Panc1 (cell line): ENCODE results near the gene NASP. TPM values are rescaled to one million over a fixed set of nuclear protein-coding genes. Genes with fewer than 3 reads are reported as not detected.

Experiments
- ATAC-seq: fragments of 200-7000 bp; cut with Tn5 transposase; 2 replicates; pipeline ENCODE4 v1.9.1; 2020; ENCODE audit warnings: mild to moderate bottlenecking, moderate library complexity
- BruUV-seq: library from RNA; stranded (reverse); fragments of 400-500 nt; replicated peaks from 2 replicates; lab custom pipeline; 2021; lab: Mats Ljungman, UMichigan
- CTCF ChIA-PET: fragments of 300-600 bp; sonication (Branson Sonifier 250); formaldehyde crosslinking; loops from one replicate; lab custom pipeline; 2022; ENCODE audit warnings: antibody characterized with exemption; lab: Charles Lee
- POLR2A ChIA-PET: fragments of 300-600 bp; sonication (Branson Sonifier 250); formaldehyde crosslinking; loops from one replicate; lab custom pipeline; 2022; ENCODE audit warnings: antibody characterized with exemption; lab: Charles Lee
- DNase-seq: peaks from one replicate; pipeline ENCODE4 v3.0.0-alpha.2; 2010; ENCODE audit warnings: low read depth, low spot score
- H3K27ac ChIP-seq: 2 replicates; pipeline ENCODE4 v1.5.1; 2011; ENCODE audit warnings: mild to moderate bottlenecking, low read length, inconsistent platforms
- H3K27me3 ChIP-seq: fragments of 200-500 bp; sonication (Bioruptor generic); 2 replicates; pipeline ENCODE4 v1.6.0; 2014; ENCODE audit warnings: low read length, inconsistent platforms; ENCODE audit not compliant: control insufficient read depth, insufficient read depth
- H3K36me3 ChIP-seq: fragments of 200-500 bp; sonication (Bioruptor generic); 2 replicates; pipeline ENCODE4 v1.5.1; 2014; ENCODE audit warnings: inconsistent platforms, mild to moderate bottlenecking, low read length, moderate library complexity; ENCODE audit not compliant: control insufficient read depth, insufficient read depth
- H3K4me1 ChIP-seq: 2 replicates; pipeline ENCODE4 v1.5.1; 2011; ENCODE audit warnings: inconsistent platforms, mild to moderate bottlenecking, low read length, moderate library complexity; ENCODE audit not compliant: control insufficient read depth, insufficient read depth
- H3K4me3 ChIP-seq, 2 experiments: 2 replicates each; pipeline ENCODE4 v1.5.1; 2011 to 2012; ENCODE audit warnings: low read depth in 2 of 2, low read length in 2 of 2, mild to moderate bottlenecking in 2 of 2, inconsistent platforms in 1 of 2, moderate library complexity in 1 of 2
- H3K9me3 ChIP-seq: fragments of 200-500 bp; sonication (Bioruptor generic); 2 replicates; pipeline ENCODE4 v1.5.1; 2014; ENCODE audit warnings: low read depth, mild to moderate bottlenecking, inconsistent platforms, low read length, moderate library complexity; ENCODE audit not compliant: control insufficient read depth, insufficient read depth
- POLR2AphosphoS5 ChIP-seq: IDR thresholded peaks from 2 replicates; pipeline ENCODE4 v1.6.1; 2012; ENCODE audit warnings: mild to moderate bottlenecking, low read depth, low read length, moderate library complexity
- SIN3A ChIP-seq: IDR thresholded peaks from 2 replicates; pipeline ENCODE4 v1.6.1; 2012; ENCODE audit warnings: low read depth, mild to moderate bottlenecking, low read length, moderate library complexity, borderline replicate concordance; ENCODE audit not compliant: insufficient read depth
- TCF7L2 ChIP-seq: IDR thresholded peaks from 2 replicates; pipeline ENCODE4 v1.6.1; 2011; ENCODE audit warnings: mild to moderate bottlenecking, low read depth, low read length, inconsistent platforms
- in situ Hi-C: cut with HindIII; loops from 2 replicates; pipeline ENCODE4 v1.10.0; 2016; ENCODE audit warnings: low sequenced_read_pairs, low pct_unique_long_range_greater_than_20kb
- intact Hi-C: fragments of 100-400 bp; cut with micrococcal nuclease; formaldehyde crosslinking; loops from one replicate; pipeline ENCODE4 v1.10.0; 2022; ENCODE audit not compliant: unreplicated experiment
- total RNA-seq: library from RNA; stranded (reverse); gene quantifications from one replicate; pipeline ENCODE4 v1.2.1, GENCODE V29; 2021; ENCODE audit not compliant: unreplicated experiment
- TF ChIP-seq, protein P1 (sequence below): fragments of 450-650 bp; IDR thresholded peaks from 2 replicates; pipeline ENCODE4 v1.5.1; 2017; ENCODE audit warnings: mild to moderate bottlenecking
- TF ChIP-seq, protein P2 (sequence below), 2 experiments: IDR thresholded peaks; 2 replicates each; pipeline ENCODE4 v1.6.1; 2011 to 2012; ENCODE audit warnings: low read depth in 2 of 2, control low read depth in 1 of 2, low read length in 1 of 2, mild to moderate bottlenecking in 1 of 2, moderate library complexity in 1 of 2; ENCODE audit not compliant: insufficient read depth in 1 of 2

The NASP gene
- total RNA-seq, 1 experiment from 2014 or later = 193 TPM

DNA sequence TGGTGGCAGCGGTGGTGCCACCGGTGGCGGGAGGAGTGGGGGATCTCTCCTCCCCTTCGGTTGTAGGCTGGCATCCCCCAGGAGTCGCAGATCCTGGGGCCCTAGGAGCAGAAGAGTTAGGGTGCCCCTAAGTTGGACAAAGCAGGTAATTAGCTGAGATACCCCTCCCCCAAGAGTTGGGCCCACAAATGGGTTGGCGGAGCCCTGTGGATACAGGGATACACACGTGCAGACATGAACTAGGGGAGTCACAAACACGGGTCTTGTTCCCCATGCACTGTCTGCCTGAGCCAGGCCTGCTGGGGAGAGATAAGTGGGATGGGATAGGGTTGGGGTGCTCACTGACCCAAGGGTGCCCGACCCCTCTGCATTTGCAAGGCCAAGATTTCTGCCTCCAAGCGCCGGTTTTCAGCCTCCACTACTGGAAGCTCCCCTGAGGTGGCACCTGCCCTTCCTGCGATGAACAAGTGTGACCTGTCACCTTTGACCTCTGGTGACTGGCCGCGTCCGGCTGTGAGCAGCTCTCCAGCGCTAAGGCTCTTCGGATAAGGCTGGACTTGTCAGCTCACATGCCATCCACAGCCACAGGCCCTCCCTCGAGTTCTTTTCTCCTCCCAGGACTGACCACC, 38.2 kb downstream of the NASP start:
- H3K9me3 ChIP-seq = no peaks in the 10 kb centered on the region
- DNase-seq (no peak), ATAC-seq (0 out of 2 replicates have a peak, but pooled peaks have one; percentile 6)
- in situ Hi-C loops = no loop called here
- CTCF ChIA-PET = interaction anchor here (0.6 kb wide), 1 partner anchor 258 kb away, joined by 7 read pairs; no protein-coding TSS in a partner anchor
- TF ChIP-seq, protein P1, sequence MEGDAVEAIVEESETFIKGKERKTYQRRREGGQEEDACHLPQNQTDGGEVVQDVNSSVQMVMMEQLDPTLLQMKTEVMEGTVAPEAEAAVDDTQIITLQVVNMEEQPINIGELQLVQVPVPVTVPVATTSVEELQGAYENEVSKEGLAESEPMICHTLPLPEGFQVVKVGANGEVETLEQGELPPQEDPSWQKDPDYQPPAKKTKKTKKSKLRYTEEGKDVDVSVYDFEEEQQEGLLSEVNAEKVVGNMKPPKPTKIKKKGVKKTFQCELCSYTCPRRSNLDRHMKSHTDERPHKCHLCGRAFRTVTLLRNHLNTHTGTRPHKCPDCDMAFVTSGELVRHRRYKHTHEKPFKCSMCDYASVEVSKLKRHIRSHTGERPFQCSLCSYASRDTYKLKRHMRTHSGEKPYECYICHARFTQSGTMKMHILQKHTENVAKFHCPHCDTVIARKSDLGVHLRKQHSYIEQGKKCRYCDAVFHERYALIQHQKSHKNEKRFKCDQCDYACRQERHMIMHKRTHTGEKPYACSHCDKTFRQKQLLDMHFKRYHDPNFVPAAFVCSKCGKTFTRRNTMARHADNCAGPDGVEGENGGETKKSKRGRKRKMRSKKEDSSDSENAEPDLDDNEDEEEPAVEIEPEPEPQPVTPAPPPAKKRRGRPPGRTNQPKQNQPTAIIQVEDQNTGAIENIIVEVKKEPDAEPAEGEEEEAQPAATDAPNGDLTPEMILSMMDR = no peak
- intact Hi-C loops = no loop called here
- BruUV-seq = no TSS peak
- no peaks in the 10 kb centered on the region for H3K27me3 ChIP-seq
- H3K36me3 ChIP-seq = peaks cover 5% of the 10 kb centered on the region; the same call in 1 of the 2 replicates
- no peak overlapping the region for H3K4me3 ChIP-seq
- H3K4me1 ChIP-seq = no peaks in the 10 kb centered on the region
- POLR2A ChIA-PET = no interaction called here
- H3K27ac ChIP-seq = no peak overlapping the region

DNA sequence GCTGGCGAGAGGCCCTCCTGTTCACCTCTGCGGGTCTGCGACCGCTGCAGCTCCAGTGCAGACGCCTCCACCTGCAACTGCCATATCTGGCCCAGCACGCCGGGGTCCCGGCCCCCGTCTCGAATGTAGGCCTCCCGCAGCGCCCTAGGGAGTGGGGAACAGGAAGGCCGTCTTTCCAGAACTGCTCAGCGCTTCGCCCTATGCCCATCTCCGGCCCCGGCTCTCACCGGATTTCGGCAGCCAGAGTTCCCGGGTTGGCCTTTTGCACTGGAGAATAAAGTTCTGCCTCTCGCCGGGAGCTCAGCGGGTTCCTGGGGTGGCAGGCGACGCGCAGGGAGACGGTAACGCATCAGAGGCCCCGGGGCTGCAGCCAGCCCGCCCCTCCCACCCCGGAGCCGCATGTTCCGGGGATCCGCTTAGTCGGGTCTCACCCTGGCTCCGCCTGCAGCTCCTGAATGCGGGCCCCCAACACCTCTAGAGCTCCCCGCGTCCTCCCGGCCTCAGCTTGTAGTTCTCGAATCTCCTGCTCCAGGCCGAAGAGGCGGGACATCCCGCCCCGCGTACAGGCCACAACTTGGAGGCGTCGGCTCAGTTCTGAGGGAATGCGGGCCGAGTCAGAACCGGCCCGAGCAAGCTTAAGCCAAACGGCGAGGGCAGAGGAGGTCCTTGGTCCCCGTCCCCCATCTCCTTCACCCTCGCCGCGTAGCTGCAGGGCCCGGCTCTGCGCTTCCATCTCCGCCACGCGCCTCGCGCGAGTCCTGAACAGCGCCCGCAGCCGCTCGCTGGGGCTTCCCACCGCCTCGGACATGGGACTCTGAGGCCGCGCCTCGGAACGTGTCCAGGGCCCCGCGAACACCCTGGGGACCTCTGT, 38.9 kb downstream of the NASP start:
- Histone ChIP-seq H3K9me3 (no peaks in the 10 kb centered on the region), H3K36me3 (peaks cover 6% of the 10 kb centered on the region), H3K4me1 (no peaks in the 10 kb centered on the region), H3K27me3 (no peaks in the 10 kb centered on the region), H3K4me3 (no peak overlapping the region), H3K27ac (no peak overlapping the region)
- DNase-seq = no peak
- ATAC-seq = no peak
- TF ChIP-seq POLR2AphosphoS5 = no peak
- TF ChIP-seq, protein P2, sequence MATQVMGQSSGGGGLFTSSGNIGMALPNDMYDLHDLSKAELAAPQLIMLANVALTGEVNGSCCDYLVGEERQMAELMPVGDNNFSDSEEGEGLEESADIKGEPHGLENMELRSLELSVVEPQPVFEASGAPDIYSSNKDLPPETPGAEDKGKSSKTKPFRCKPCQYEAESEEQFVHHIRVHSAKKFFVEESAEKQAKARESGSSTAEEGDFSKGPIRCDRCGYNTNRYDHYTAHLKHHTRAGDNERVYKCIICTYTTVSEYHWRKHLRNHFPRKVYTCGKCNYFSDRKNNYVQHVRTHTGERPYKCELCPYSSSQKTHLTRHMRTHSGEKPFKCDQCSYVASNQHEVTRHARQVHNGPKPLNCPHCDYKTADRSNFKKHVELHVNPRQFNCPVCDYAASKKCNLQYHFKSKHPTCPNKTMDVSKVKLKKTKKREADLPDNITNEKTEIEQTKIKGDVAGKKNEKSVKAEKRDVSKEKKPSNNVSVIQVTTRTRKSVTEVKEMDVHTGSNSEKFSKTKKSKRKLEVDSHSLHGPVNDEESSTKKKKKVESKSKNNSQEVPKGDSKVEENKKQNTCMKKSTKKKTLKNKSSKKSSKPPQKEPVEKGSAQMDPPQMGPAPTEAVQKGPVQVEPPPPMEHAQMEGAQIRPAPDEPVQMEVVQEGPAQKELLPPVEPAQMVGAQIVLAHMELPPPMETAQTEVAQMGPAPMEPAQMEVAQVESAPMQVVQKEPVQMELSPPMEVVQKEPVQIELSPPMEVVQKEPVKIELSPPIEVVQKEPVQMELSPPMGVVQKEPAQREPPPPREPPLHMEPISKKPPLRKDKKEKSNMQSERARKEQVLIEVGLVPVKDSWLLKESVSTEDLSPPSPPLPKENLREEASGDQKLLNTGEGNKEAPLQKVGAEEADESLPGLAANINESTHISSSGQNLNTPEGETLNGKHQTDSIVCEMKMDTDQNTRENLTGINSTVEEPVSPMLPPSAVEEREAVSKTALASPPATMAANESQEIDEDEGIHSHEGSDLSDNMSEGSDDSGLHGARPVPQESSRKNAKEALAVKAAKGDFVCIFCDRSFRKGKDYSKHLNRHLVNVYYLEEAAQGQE (IDR thresholded peaks at IDR 0.05; ENCODE audit: insufficient read depth in 1 of 2, low read depth in 2 of 2, low read length in 1 of 2) = no peak
- TF ChIP-seq TCF7L2 = no peak
- TF ChIP-seq, protein P1 = no peak
- no peak for TF ChIP-seq SIN3A
- no TSS peak for BruUV-seq
- ChIA-PET CTCF (no interaction called here), POLR2A (interaction anchor here (0.6 kb wide), 1 partner anchor 20 kb away, joined by 4 read pairs; no protein-coding TSS in a partner anchor)
- in situ Hi-C loops (no loop called here), intact Hi-C loops (no loop called here)
